Measurements from ENCODE around the gene SSTR3.
"Not testable (repeated sequence)": the region's sequence is repeated elsewhere in the genome, so short reads cannot be mapped to it uniquely, and the experiment has no call there.

The SSTR3 gene

GRCh38 chr22:37181681-37182080 is 30.6 kb downstream of the SSTR3 start:
- no peak for DNase-seq (ENCODE audit: low spot score)

- DNase-seq (ENCODE audit: low spot score), result no peak
Measured at GRCh38 chr22:37180531-37181231, 31.6 kb downstream of the SSTR3 start.

GRCh38 chr22:37179622-37180420 is 32.5 kb downstream of the SSTR3 start:
- no peak for DNase-seq (ENCODE audit: low spot score)

GRCh38 chr22:37179126-37179470 is 33.2 kb downstream of the SSTR3 start:
- no peak for DNase-seq (ENCODE audit: low spot score)

- peak; percentile 84 for DNase-seq (ENCODE audit: low spot score)
Measured at GRCh38 chr22:37178350-37179125, 33.7 kb downstream of the SSTR3 start.

- DNase-seq (ENCODE audit: low spot score), result no peak
Measured at GRCh38 chr22:37177755-37178154, 34.5 kb downstream of the SSTR3 start.

GRCh38 chr22:37177221-37177620 is 35.1 kb downstream of the SSTR3 start:
- DNase-seq (ENCODE audit: low spot score), result no peak

GRCh38 chr22:37176464-37177061 is 35.7 kb downstream of the SSTR3 start:
- no peak for DNase-seq (ENCODE audit: low spot score)

GRCh38 chr22:37175414-37176281 is 36.6 kb downstream of the SSTR3 start:
- DNase-seq (ENCODE audit: low spot score), result no peak

- no peak for DNase-seq (ENCODE audit: low spot score)
Measured at GRCh38 chr22:37174964-37175363, 37.3 kb downstream of the SSTR3 start.

GRCh38 chr22:37173709-37174108 is 38.6 kb downstream of the SSTR3 start:
- no peak for DNase-seq (ENCODE audit: low spot score)

GRCh38 chr22:37172266-37173245 is 39.7 kb downstream of the SSTR3 start:
- DNase-seq (ENCODE audit: low spot score), result no peak

GRCh38 chr22:37171662-37172061 is 40.6 kb downstream of the SSTR3 start:
- DNase-seq (ENCODE audit: low spot score), result no peak

- DNase-seq (ENCODE audit: low spot score), result not testable (repeated sequence)
Measured at GRCh38 chr22:37170689-37171405, 41.4 kb downstream of the SSTR3 start.

- no peak for DNase-seq (ENCODE audit: low spot score)
Measured at GRCh38 chr22:37169947-37170688, 42.2 kb downstream of the SSTR3 start.

GRCh38 chr22:37169406-37169805 is 42.9 kb downstream of the SSTR3 start:
- DNase-seq (ENCODE audit: low spot score), result no peak

GRCh38 chr22:37167981-37168647 is 44.2 kb downstream of the SSTR3 start:
- no peak for DNase-seq (ENCODE audit: low spot score)
